Measurements from ENCODE around the gene PHTF1. TPM values are rescaled to one million over a fixed set of nuclear protein-coding genes. Genes with fewer than 3 reads are reported as not detected.

Gene PHTF1
- total and polyA plus RNA-seq, 10 of the 15 experiments (the other 5 are each of a cell fraction or from before 2014, with no cell fraction given): 7.8 to 37.6 (median 24.1) TPM

DNA sequence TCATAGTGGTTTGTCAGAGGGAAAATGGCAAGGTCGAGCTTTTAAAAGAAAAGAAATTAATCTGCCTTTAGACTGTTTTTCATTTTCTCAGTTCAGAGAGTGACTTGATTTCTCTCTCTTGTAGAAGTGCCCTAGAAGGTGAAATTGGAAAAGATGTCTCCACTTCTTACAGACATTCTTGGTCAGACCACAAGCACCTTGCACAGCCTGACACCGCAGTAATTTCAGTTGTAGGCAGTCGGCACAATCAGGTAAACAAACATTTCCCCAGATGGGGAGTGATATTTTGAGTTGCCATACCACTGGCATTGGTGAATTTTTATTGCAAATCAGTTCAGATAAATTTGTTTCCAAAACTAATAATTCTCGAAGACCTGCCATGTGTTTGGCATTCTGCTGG, 86.8 kb downstream of the PHTF1 start:
- no peaks in the 10 kb centered on the region for H4K20me1 ChIP-seq (ENCODE audit: control insufficient read depth, insufficient read depth)
- POLR2A ChIA-PET: no interaction called here
- no peak overlapping the region for H2AFZ ChIP-seq (ENCODE audit: control insufficient read depth, low read depth, low read length)
- no peak overlapping the region for H3K9ac ChIP-seq (ENCODE audit: control insufficient read depth, insufficient read depth, low read length)
- no peaks in the 10 kb centered on the region for H3K79me2 ChIP-seq (ENCODE audit: control insufficient read depth, insufficient read depth, low read length)
- CTCF ChIA-PET: interaction anchor here (1.0 kb wide), 1 partner anchor 957 kb away, joined by 3 read pairs; the partner anchor contains the start of gene PPM1J
- no peak for TF ChIP-seq PBX3 (IDR thresholded peaks at IDR 0.05; ENCODE audit: insufficient replicate concordance, low read depth, low read length)
- TF ChIP-seq BACH1 (IDR thresholded peaks at IDR 0.05; ENCODE audit: borderline replicate concordance): no peak
- TF ChIP-seq, protein P1, sequence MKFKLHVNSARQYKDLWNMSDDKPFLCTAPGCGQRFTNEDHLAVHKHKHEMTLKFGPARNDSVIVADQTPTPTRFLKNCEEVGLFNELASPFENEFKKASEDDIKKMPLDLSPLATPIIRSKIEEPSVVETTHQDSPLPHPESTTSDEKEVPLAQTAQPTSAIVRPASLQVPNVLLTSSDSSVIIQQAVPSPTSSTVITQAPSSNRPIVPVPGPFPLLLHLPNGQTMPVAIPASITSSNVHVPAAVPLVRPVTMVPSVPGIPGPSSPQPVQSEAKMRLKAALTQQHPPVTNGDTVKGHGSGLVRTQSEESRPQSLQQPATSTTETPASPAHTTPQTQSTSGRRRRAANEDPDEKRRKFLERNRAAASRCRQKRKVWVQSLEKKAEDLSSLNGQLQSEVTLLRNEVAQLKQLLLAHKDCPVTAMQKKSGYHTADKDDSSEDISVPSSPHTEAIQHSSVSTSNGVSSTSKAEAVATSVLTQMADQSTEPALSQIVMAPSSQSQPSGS (IDR thresholded peaks at IDR 0.05; ENCODE audit: low read length): no peak
- no peak for TF ChIP-seq SIX5 (IDR thresholded peaks at IDR 0.05; ENCODE audit: low read depth, low read length, severe bottlenecking)
- TF ChIP-seq SUZ12 (IDR thresholded peaks at IDR 0.05; ENCODE audit: unreplicated experiment): no peak
- no peak for TF ChIP-seq ZZZ3 (IDR thresholded peaks at IDR 0.05; ENCODE audit: control insufficient read depth, insufficient read length, low read depth)
- no peak for TF ChIP-seq IRF5 (IDR thresholded peaks at IDR 0.05; ENCODE audit: borderline replicate concordance)
- no peak for TF ChIP-seq NFYB (IDR thresholded peaks at IDR 0.05; ENCODE audit: insufficient read depth, low read depth, low read length)
- no peak for TF ChIP-seq SREBF2 (IDR thresholded peaks at IDR 0.05; ENCODE audit: low read length)
- no peak for TF ChIP-seq FOS (IDR thresholded peaks at IDR 0.05; ENCODE audit: borderline replicate concordance, extremely low read depth, insufficient read length)
- no peak for TF ChIP-seq RB1 (IDR thresholded peaks at IDR 0.05; ENCODE audit: borderline replicate concordance)
- TF ChIP-seq SMAD1 (IDR thresholded peaks at IDR 0.05; ENCODE audit: low read depth, partially characterized antibody): no peak
- TF ChIP-seq HDGF (IDR thresholded peaks at IDR 0.05): no peak
- no peak for TF ChIP-seq BRCA1 (IDR thresholded peaks at IDR 0.05; ENCODE audit: low read depth, low read length)
- TF ChIP-seq RUNX3 (IDR thresholded peaks at IDR 0.05; ENCODE audit: low read length): no peak
- no peak for TF ChIP-seq HDAC2 (IDR thresholded peaks at IDR 0.05)
- no peak for TF ChIP-seq TCF7 (IDR thresholded peaks at IDR 0.05; ENCODE audit: borderline replicate concordance)
- no peak for TF ChIP-seq ZNF384 (IDR thresholded peaks at IDR 0.05; ENCODE audit: borderline replicate concordance, low read depth, low read length)
- no peak for TF ChIP-seq MTA2 (IDR thresholded peaks at IDR 0.05; ENCODE audit: low read depth)
- TF ChIP-seq KAT2A (conservative IDR thresholded peaks at IDR 0.05; ENCODE audit: control insufficient read depth, low read depth, low read length): no peak
- H3K4me3 ChIP-seq: no peak overlapping the region
- no peaks in the 10 kb centered on the region for H3K36me3 ChIP-seq (ENCODE audit: control insufficient read depth in 2 of 2, insufficient read depth in 2 of 2, low read length in 1 of 2)
- no peak overlapping the region for H3K27ac ChIP-seq (ENCODE audit: control insufficient read depth, insufficient read depth)
- no peak for DNase-seq (ENCODE audit: low read depth, low spot score)
- SMC1A ChIA-PET (ENCODE audit: uncharacterized antibody, unreplicated experiment): interaction anchor here (0.8 kb wide), 1 partner anchor 867 kb away, joined by 3 read pairs; no protein-coding TSS in a partner anchor
- H3K4me1 ChIP-seq (ENCODE audit: control insufficient read depth, insufficient read depth, low read length): no peaks in the 10 kb centered on the region
- H3K27me3 ChIP-seq (replicated peaks in 1 of 2; ENCODE audit: control insufficient read depth in 2 of 2, insufficient read depth in 2 of 2, low read length in 1 of 2): no peaks in the 10 kb centered on the region
- BruUV-seq (replicated peaks): no TSS peak
- H3K4me2 ChIP-seq (ENCODE audit: control insufficient read depth, insufficient read depth): no peak overlapping the region
- WGBS (ENCODE audit: insufficient coverage, insufficient replicate concordance, low lambda C conversion rate, missing lambda C conversion rate): 82% methylated on average over 4 of the region's 4 CpGs
- RAD21 ChIA-PET (ENCODE audit: unreplicated experiment): no interaction called here
- in situ Hi-C loops (cut with MboI): loop anchor here (10.0 kb wide), 1 partner anchor 788 kb away; no protein-coding TSS in a partner anchor
- intact Hi-C loops (cut with micrococcal nuclease; ENCODE audit: unreplicated experiment): no loop called here
- FAIRE-seq: no peak
- no peaks in the 10 kb centered on the region for H3K9me3 ChIP-seq (replicated peaks; ENCODE audit: control insufficient read depth, insufficient read depth, low read length)
- ATAC-seq: no peak
